Adrenal gland (tissue), 5 donors: ENCODE results near the gene ACSM6.

Experiments used
- CTCF ChIP-seq, 6 experiments: fragments of 450-650 bp in 4 of 6; fragments of 200-600 bp in 2 of 6; sonication (generic) in 1 of 6; IDR thresholded peaks; 1 replicate in 5 of 6; 2 replicates in 1 of 6; pipeline versions ENCODE4 v1.5.1 to v1.8.0; 2016 to 2021; ENCODE audit warnings: antibody characterized with exemption in 6 of 6, mild to moderate bottlenecking in 2 of 6, moderate library complexity in 1 of 6
- POLR2A ChIP-seq, 2 donors: fragments of 450-650 bp; IDR thresholded peaks; one replicate each; pipeline ENCODE4 v1.6.1; 2017; ENCODE audit warnings: antibody characterized with exemption in 2 of 2, mild to moderate bottlenecking in 2 of 2, moderate library complexity in 1 of 2
- donor health status: DM: no; HTN: no; CAD: no.

- no peak for TF ChIP-seq POLR2A (IDR thresholded peaks at IDR 0.05)
- no peak for TF ChIP-seq CTCF (IDR thresholded peaks at IDR 0.05)
These were observed 82.5 kb downstream of the ACSM6 start for GRCh38 chr10:95276367-95277200.
